H1 (cell line): Measurements from ENCODE around the gene PRRC1. TPM values are rescaled to one million over a fixed set of nuclear protein-coding genes. Genes with fewer than 3 reads are reported as not detected.

Experiments
- CTCF ChIA-PET: fragments of 300-600 bp; sonication (Branson Sonifier 250); formaldehyde crosslinking; loops from one replicate; lab custom pipeline; 2021; ENCODE audit not compliant: partially characterized antibody; lab: Charles Lee
- POLR2A ChIA-PET: fragments of 300-600 bp; sonication (Branson Sonifier 250); formaldehyde crosslinking; loops from one replicate; lab custom pipeline; 2021; ENCODE audit warnings: inconsistent platforms; ENCODE audit not compliant: partially characterized antibody; lab: Charles Lee
- DNase-seq, 2 experiments: peaks; one replicate each; pipeline versions ENCODE4 v3.0.0 to v3.0.0-alpha.2; 2010 to 2022; ENCODE audit warnings: low spot score in 2 of 2, low read depth in 1 of 2, mixed read lengths in 1 of 2
- FAIRE-seq: peaks from 2 replicates; lab custom pipeline; 2011; peaks lifted over from hg19 to GRCh38; lab: Jason Lieb, UNC
- H2AFZ ChIP-seq: 2 replicates; pipeline ENCODE4 v1.8.1; 2012; ENCODE audit warnings: low read length, inconsistent platforms
- H2AK5ac ChIP-seq: 2 replicates; pipeline ENCODE4 v1.6.1; 2013; ENCODE audit warnings: low read depth, low read length
- H2BK120ac ChIP-seq: replicated peaks from 2 replicates; pipeline ENCODE3; 2013; ENCODE audit warnings: low read depth, low read length, inconsistent platforms
- H2BK12ac ChIP-seq: 2 replicates; pipeline ENCODE4 v1.6.1; 2013; ENCODE audit warnings: low read depth, low read length
- H2BK15ac ChIP-seq: 2 replicates; pipeline ENCODE4 v1.6.1; 2013; ENCODE audit warnings: low read length
- H2BK20ac ChIP-seq: 2 replicates; pipeline ENCODE4 v1.6.1; 2013; ENCODE audit warnings: low read length
- H2BK5ac ChIP-seq: 2 replicates; pipeline ENCODE4 v1.6.1; 2013; ENCODE audit warnings: low read depth, low read length
- H3K14ac ChIP-seq: 2 replicates; pipeline ENCODE4 v1.6.1; 2013; ENCODE audit warnings: inconsistent platforms; ENCODE audit not compliant: insufficient read length
- H3K18ac ChIP-seq: 2 replicates; pipeline ENCODE4 v1.6.1; 2013; ENCODE audit warnings: low read length; ENCODE audit errors: extremely low read depth
- H3K23ac ChIP-seq: 2 replicates; pipeline ENCODE4 v1.6.1; 2013; ENCODE audit warnings: inconsistent platforms; ENCODE audit not compliant: insufficient read length
- H3K23me2 ChIP-seq: 2 replicates; pipeline ENCODE4 v1.6.1; 2013; ENCODE audit warnings: low read depth, low read length
- H3K27ac ChIP-seq: 2 replicates; pipeline ENCODE4 v1.6.1; 2011; ENCODE audit warnings: low read depth, low read length, inconsistent platforms
- H3K27me3 ChIP-seq, 4 experiments: replicated peaks in 1 of 4; 1 replicate in 1 of 4; 2 replicates in 3 of 4; pipeline versions ENCODE4 v1.6.1 to v1.8.1; 2011 to 2013; ENCODE audit warnings: low read length in 3 of 4, mild to moderate bottlenecking in 3 of 4, inconsistent platforms in 2 of 4, mixed read lengths in 2 of 4, moderate library complexity in 1 of 4; ENCODE audit not compliant: control insufficient read depth in 3 of 4, insufficient read depth in 3 of 4; ENCODE audit errors: extremely low read depth in 1 of 4
- H3K36me3 ChIP-seq, 4 experiments: 2 replicates each; pipeline versions ENCODE4 v1.6.1 to v1.8.1; 2011 to 2013; ENCODE audit warnings: mild to moderate bottlenecking in 4 of 4, low read length in 3 of 4, moderate library complexity in 2 of 4, control low read depth in 1 of 4, inconsistent platforms in 1 of 4; ENCODE audit not compliant: insufficient read depth in 4 of 4, control insufficient read depth in 2 of 4
- H3K4ac ChIP-seq: replicated peaks from 2 replicates; pipeline ENCODE3; 2013; ENCODE audit warnings: low read length, low read depth, mixed read lengths, inconsistent platforms; ENCODE audit not compliant: insufficient read length
- H3K4me1 ChIP-seq, 4 experiments: replicated peaks in 1 of 4; 1 replicate in 1 of 4; 2 replicates in 3 of 4; pipeline versions ENCODE4 v1.6.1 to v1.8.1; 2011 to 2013; ENCODE audit warnings: low read length in 3 of 4, inconsistent platforms in 2 of 4, mixed read lengths in 1 of 4; ENCODE audit not compliant: insufficient read depth in 4 of 4, control insufficient read depth in 3 of 4
- H3K4me2 ChIP-seq, 2 experiments: 2 replicates each; pipeline versions ENCODE4 v1.6.1 to v1.8.1; 2011 to 2013; ENCODE audit warnings: low read depth in 2 of 2, low read length in 2 of 2, control low read depth in 1 of 2, inconsistent platforms in 1 of 2, mild to moderate bottlenecking in 1 of 2; ENCODE audit not compliant: insufficient read depth in 1 of 2
- H3K4me3 ChIP-seq, 4 experiments: fragments of 200-600, 300-600 bp in 1 of 4; sonication (generic), shearing (Covaris generic), sonication (Bioruptor Twin) in 1 of 4; 2 replicates each; pipeline versions ENCODE4 v1.5.1 to v1.8.1; 2011 to 2016; ENCODE audit warnings: low read length in 4 of 4, low read depth in 3 of 4, control low read depth in 2 of 4, inconsistent platforms in 2 of 4, mild to moderate bottlenecking in 2 of 4, mixed read lengths in 1 of 4, moderate library complexity in 1 of 4; ENCODE audit not compliant: insufficient read depth in 2 of 4; ENCODE audit errors: extremely low read depth in 1 of 4
- H3K56ac ChIP-seq: replicated peaks from 2 replicates; pipeline ENCODE3; 2013; ENCODE audit warnings: low read depth, mild to moderate bottlenecking, mixed read lengths, low read length, inconsistent platforms; ENCODE audit not compliant: insufficient read length
- H3K79me1 ChIP-seq: 2 replicates; pipeline ENCODE4 v1.6.1; 2013; ENCODE audit warnings: low read depth, low read length, control low read depth
- H3K79me2 ChIP-seq, 2 experiments: 2 replicates each; pipeline versions ENCODE4 v1.6.1 to v1.8.1; 2012 to 2013; ENCODE audit warnings: low read length in 2 of 2, mild to moderate bottlenecking in 2 of 2, inconsistent platforms in 1 of 2; ENCODE audit not compliant: insufficient read depth in 2 of 2, control insufficient read depth in 1 of 2
- H3K9ac ChIP-seq, 4 experiments: replicated peaks in 1 of 4; 1 replicate in 1 of 4; 2 replicates in 3 of 4; pipeline versions ENCODE4 v1.6.1 to v1.8.1; 2011 to 2013; ENCODE audit warnings: low read depth in 3 of 4, low read length in 3 of 4, control low read depth in 2 of 4, mild to moderate bottlenecking in 2 of 4, moderate library complexity in 2 of 4, inconsistent platforms in 1 of 4; ENCODE audit errors: extremely low read depth in 1 of 4
- H3K9me3 ChIP-seq, 2 experiments: 2 replicates each; pipeline versions ENCODE4 v1.6.1 to v1.8.1; 2012 to 2013; ENCODE audit warnings: mild to moderate bottlenecking in 2 of 2, moderate library complexity in 2 of 2, control low read depth in 1 of 2, inconsistent platforms in 1 of 2, low read depth in 1 of 2, low read length in 1 of 2, mixed read lengths in 1 of 2; ENCODE audit not compliant: insufficient read depth in 2 of 2
- H4K20me1 ChIP-seq, 2 experiments: replicated peaks in 1 of 2; 2 replicates each; pipeline versions ENCODE3 to v1.8.1; 2011 to 2013; ENCODE audit warnings: inconsistent platforms in 2 of 2, low read length in 2 of 2, mild to moderate bottlenecking in 1 of 2; ENCODE audit not compliant: insufficient read depth in 2 of 2, control insufficient read depth in 1 of 2
- H4K5ac ChIP-seq: 2 replicates; pipeline ENCODE4 v1.6.1; 2013; ENCODE audit warnings: low read length, low read depth, mixed read lengths, inconsistent platforms; ENCODE audit not compliant: insufficient read length
- H4K8ac ChIP-seq: 2 replicates; pipeline ENCODE4 v1.8.0; 2013; ENCODE audit warnings: mild to moderate bottlenecking, moderate library complexity, low read length, inconsistent platforms; ENCODE audit not compliant: insufficient read depth; ENCODE audit errors: extremely low read depth
- H4K91ac ChIP-seq: replicated peaks from 2 replicates; pipeline ENCODE3; 2013; ENCODE audit warnings: low read length, mixed read lengths, inconsistent platforms; ENCODE audit not compliant: insufficient read length
- JUND ChIP-seq: IDR thresholded peaks from 2 replicates; pipeline ENCODE4 v1.6.1; 2011; ENCODE audit warnings: mild to moderate bottlenecking, improper control_type of control experiment, low read length
- PHF8 ChIP-seq: fragments of 200-600 bp; sonication (generic); conservative IDR thresholded peaks from 2 replicates; pipeline ENCODE4 v1.7.1; 2012; ENCODE audit warnings: low read depth, mild to moderate bottlenecking, inconsistent platforms, low read length, moderate library complexity
- POLR2AphosphoS5 ChIP-seq: IDR thresholded peaks from 2 replicates; pipeline ENCODE4 v1.6.1; 2011; ENCODE audit warnings: low read depth, low read length
- WGBS, 2 experiments: shearing (Covaris generic) in 1 of 2; methylation state at CpG; one replicate each; pipeline versions ENCODE4 v1.1.6 to v1.1.7; 2013 to 2015; ENCODE audit warnings: low lambda C conversion rate in 2 of 2, mixed read lengths in 2 of 2, inconsistent platforms in 1 of 2, low coverage in 1 of 2, missing lambda C conversion rate in 1 of 2; ENCODE audit not compliant: insufficient replicate concordance in 2 of 2, insufficient coverage in 1 of 2, insufficient read length in 1 of 2; ENCODE audit errors: extremely low coverage in 1 of 2, missing lambda C conversion rate in 1 of 2; 5-methylcytosine and 5-hydroxymethylcytosine counted together
- polyA plus RNA-seq, 7 experiments: library from polyadenylated mRNA; depleted of rRNA in 3 of 7; stranded (reverse) in 5 of 7; unstranded in 2 of 7; fragments of >200 nt in 5 of 7; fragments of 200-250 nt in 2 of 7; gene quantifications; 1 replicate in 5 of 7; 2 replicates in 1 of 7; 4 replicates in 1 of 7; pipeline versions ENCODE4 v1.2.1 to v1.2.3, GENCODE V29; 2011 to 2013; ENCODE audit warnings: missing spikeins in 2 of 7, mixed read lengths in 2 of 7
- total RNA-seq: library from RNA; stranded (reverse); fragmentation: NEBNext Ultra II Directional; extraction: Animal tissue kit (Norgen Biotek cat#: 25700); gene quantifications from 2 replicates; pipeline ENCODE4 v1.2.1, GENCODE V29; 2021

PRRC1 gene
- total and polyA plus RNA-seq, 2 of the 8 experiments (the other 6 are each of a cell fraction or from before 2014, with no cell fraction given) = 54.6 to 78.6 TPM

- H3K79me1 ChIP-seq = no peaks in the 10 kb centered on the region
- CTCF ChIA-PET = interaction anchor here (0.6 to 4.8 kb wide), 25 partner anchors 9 to 1115 kb away, joined by 3 to 28 read pairs (median 4); no protein-coding TSS in a partner anchor
- H4K20me1 ChIP-seq = no peaks in the 10 kb centered on the region
- no peak overlapping the region for H4K91ac ChIP-seq
- H3K4ac ChIP-seq = no peak overlapping the region
- H3K14ac ChIP-seq = no peak overlapping the region
- no peak overlapping the region for H2BK12ac ChIP-seq
- H2BK5ac ChIP-seq = no peak overlapping the region
- no peaks in the 10 kb centered on the region for H3K27me3 ChIP-seq
- H2BK120ac ChIP-seq = no peak overlapping the region
- POLR2A ChIA-PET = no interaction called here
- no peak overlapping the region for H3K4me2 ChIP-seq
- H3K36me3 ChIP-seq = no peaks in the 10 kb centered on the region
- no peak overlapping the region for H2AK5ac ChIP-seq
- H3K23ac ChIP-seq = no peak overlapping the region
- no peak overlapping the region for H3K18ac ChIP-seq
- H3K9me3 ChIP-seq = no peaks in the 10 kb centered on the region
- DNase-seq (no peak), FAIRE-seq (no peak)
- H3K4me3 ChIP-seq = no peak overlapping the region
- H3K79me2 ChIP-seq = no peaks in the 10 kb centered on the region
- H2BK15ac ChIP-seq = no peak overlapping the region
- no peak overlapping the region for H3K9ac ChIP-seq
- no peak overlapping the region for H3K27ac ChIP-seq
- peaks cover 0 to 2% (median 0%) of the 10 kb centered on the region in 4 experiments; a peak in 1 of 7 replicates for H3K4me1 ChIP-seq
- H4K5ac ChIP-seq = no peak overlapping the region
- no peak overlapping the region for H4K8ac ChIP-seq
- no peaks in the 10 kb centered on the region for H3K23me2 ChIP-seq
- no peak overlapping the region for H3K56ac ChIP-seq
- 85% methylated on average over 2 of the region's 2 CpGs; no CpG with 5 or more reads in 1 of the 2 experiments for WGBS, 2 experiments
- H2AFZ ChIP-seq = no peak overlapping the region
- H2BK20ac ChIP-seq = no peak overlapping the region
- no peak for TF ChIP-seq JUND
- TF ChIP-seq PHF8 = no peak
- TF ChIP-seq POLR2AphosphoS5 = no peak
These were observed 45.7 kb downstream of the PRRC1 start for GRCh38 chr5:127563136-127563535.
